ENCODE results near the gene DYSF.

DNA sequence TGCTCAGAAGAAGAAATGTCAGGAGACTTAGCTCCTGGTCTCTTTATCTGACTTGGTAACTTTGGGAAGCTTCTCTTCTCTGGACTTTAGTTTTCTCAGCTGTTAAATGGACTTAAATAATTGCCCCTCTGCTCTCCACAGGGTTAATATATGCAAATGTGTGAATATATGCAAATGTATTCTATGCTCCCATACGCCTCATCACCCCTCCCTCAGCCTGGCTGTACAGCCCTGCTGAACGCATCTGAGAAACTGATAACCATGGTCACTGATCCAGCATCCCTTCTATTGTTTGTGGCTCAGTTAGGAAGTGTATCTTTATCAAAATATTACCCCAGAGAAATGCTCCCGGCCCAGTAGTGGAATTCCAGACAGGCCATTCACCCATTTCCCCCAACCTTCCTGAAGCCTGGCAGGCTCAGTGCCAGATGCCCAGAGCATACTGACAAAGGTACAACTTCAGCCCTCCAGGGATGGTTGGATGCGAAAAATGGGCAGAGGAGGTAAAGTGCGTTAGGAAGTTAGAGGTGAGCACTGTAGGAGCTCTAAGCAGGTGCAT lies 103.4 kb downstream of the DYSF start:
- TF ChIP-seq, protein P1, sequence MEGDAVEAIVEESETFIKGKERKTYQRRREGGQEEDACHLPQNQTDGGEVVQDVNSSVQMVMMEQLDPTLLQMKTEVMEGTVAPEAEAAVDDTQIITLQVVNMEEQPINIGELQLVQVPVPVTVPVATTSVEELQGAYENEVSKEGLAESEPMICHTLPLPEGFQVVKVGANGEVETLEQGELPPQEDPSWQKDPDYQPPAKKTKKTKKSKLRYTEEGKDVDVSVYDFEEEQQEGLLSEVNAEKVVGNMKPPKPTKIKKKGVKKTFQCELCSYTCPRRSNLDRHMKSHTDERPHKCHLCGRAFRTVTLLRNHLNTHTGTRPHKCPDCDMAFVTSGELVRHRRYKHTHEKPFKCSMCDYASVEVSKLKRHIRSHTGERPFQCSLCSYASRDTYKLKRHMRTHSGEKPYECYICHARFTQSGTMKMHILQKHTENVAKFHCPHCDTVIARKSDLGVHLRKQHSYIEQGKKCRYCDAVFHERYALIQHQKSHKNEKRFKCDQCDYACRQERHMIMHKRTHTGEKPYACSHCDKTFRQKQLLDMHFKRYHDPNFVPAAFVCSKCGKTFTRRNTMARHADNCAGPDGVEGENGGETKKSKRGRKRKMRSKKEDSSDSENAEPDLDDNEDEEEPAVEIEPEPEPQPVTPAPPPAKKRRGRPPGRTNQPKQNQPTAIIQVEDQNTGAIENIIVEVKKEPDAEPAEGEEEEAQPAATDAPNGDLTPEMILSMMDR (conservative IDR thresholded peaks at IDR 0.05): no peak
- no peak for TF ChIP-seq ZFX (IDR thresholded peaks at IDR 0.05)

Data from C4-2B (cell line).